ENCODE results near the gene CKAP5.
A peak's percentile ranks its signal among the peaks of the same experiment; 100 is the strongest.

The CKAP5 gene

GRCh38 chr11:46736615-46737014 is 109.5 kb downstream of the CKAP5 start:
- DNase-seq (ENCODE audit: low read depth) = no peak
- H3K4me3 ChIP-seq (ENCODE audit: control insufficient read depth, low read depth, low read length) = no peak overlapping the region
- TF ChIP-seq CTCF (conservative IDR thresholded peaks at IDR 0.05; ENCODE audit: control insufficient read depth, insufficient read depth, low read depth, low read length) = no peak

DNA sequence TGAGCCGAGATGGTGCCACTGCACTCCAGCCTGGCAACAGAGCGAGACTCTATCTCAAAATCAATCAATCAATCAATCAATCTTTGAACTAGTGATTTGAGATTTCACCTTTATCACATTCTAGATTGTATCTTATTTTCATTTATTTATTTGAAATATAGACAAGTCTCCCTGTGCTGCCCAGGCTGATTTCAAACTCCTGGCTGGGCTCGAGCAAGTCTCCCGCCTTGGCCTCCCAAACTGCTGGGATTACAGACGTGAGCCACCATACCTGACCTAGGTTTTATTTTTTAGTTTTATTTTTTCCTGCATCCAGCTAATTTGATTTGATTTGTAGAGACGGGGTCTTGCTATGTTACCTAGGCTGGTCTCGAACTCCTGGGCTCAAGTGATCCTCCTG is 109.9 kb downstream of the CKAP5 start:
- no peak for DNase-seq (ENCODE audit: low read depth)
- TF ChIP-seq CTCF (conservative IDR thresholded peaks at IDR 0.05; ENCODE audit: control insufficient read depth, insufficient read depth, low read depth, low read length) = no peak
- H3K4me3 ChIP-seq (ENCODE audit: control insufficient read depth, low read depth, low read length) = no peak overlapping the region

DNA sequence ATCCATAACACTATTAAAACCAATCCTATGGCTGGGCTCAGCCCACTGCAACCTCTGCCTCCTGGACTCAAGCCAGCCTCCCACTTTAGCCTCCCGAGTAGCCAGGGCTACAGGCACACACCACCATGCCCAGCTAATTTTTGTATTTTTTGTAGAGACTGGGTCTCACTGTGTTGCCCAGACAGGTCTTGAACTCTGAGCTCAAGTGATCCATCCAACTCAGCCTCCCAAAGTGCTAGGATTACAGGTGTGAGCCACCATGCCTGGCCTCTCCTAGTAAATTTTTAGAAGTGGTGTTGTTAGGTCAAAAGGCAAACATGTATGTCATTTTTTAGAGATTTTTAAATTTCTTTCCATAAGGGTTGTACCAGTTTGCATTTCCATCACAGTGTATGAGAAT is 112.8 kb downstream of the CKAP5 start:
- no peak for TF ChIP-seq CTCF (conservative IDR thresholded peaks at IDR 0.05; ENCODE audit: control insufficient read depth, insufficient read depth, low read depth, low read length)
- H3K4me3 ChIP-seq (ENCODE audit: control insufficient read depth, low read depth, low read length) = no peak overlapping the region
- no peak for DNase-seq (ENCODE audit: low read depth)

GRCh38 chr11:46731545-46731944 is 114.5 kb downstream of the CKAP5 start:
- no peak for TF ChIP-seq CTCF (conservative IDR thresholded peaks at IDR 0.05; ENCODE audit: control insufficient read depth, insufficient read depth, low read depth, low read length)
- no peak overlapping the region for H3K4me3 ChIP-seq (ENCODE audit: control insufficient read depth, low read depth, low read length)
- no peak for DNase-seq (ENCODE audit: low read depth)

GRCh38 chr11:46729110-46730027 is 116.7 kb downstream of the CKAP5 start:
- TF ChIP-seq CTCF (conservative IDR thresholded peaks at IDR 0.05; ENCODE audit: control insufficient read depth, insufficient read depth, low read depth, low read length) = no peak
- no peak overlapping the region for H3K4me3 ChIP-seq (ENCODE audit: control insufficient read depth, low read depth, low read length)
- peak; percentile 6 for DNase-seq (ENCODE audit: low read depth)

DNA sequence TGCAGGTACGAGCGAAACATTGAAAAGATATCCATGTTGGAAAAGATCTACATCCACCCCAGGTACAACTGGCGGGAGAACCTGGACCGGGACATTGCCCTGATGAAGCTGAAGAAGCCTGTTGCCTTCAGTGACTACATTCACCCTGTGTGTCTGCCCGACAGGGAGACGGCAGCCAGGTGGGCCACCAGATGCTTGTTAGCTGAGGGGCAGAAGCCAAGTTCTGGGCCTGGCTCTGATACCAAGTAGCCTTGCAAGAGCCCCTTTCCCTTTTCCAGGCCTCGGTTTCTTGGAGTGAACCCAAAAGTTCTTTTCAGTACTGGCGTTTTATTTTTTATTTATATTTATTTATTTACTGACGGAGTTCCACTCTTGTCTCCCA is 117.4 kb downstream of the CKAP5 start:
- DNase-seq (ENCODE audit: low read depth) = no peak
- H3K4me3 ChIP-seq (ENCODE audit: control insufficient read depth, low read depth, low read length) = no peak overlapping the region
- TF ChIP-seq CTCF (conservative IDR thresholded peaks at IDR 0.05; ENCODE audit: control insufficient read depth, insufficient read depth, low read depth, low read length) = no peak

Measured in fibroblast of mammary gland (primary cell).